Caco-2 (cell line): Measurements from ENCODE around the gene ELF1. TPM values are rescaled to one million over a fixed set of nuclear protein-coding genes. Genes with fewer than 3 reads are reported as not detected.

Experiments
- BruUV-seq: library from RNA; stranded (reverse); fragments of 400-500 nt; replicated peaks from 2 replicates; lab custom pipeline; 2021; lab: Mats Ljungman, UMichigan
- CTCF ChIA-PET: fragments of 300-600 bp; sonication (Branson Sonifier 250); formaldehyde crosslinking; loops from one replicate; lab custom pipeline; 2022; ENCODE audit warnings: antibody characterized with exemption; lab: Charles Lee
- POLR2A ChIA-PET: fragments of 300-600 bp; sonication (Branson Sonifier 250); formaldehyde crosslinking; loops from one replicate; lab custom pipeline; 2022; ENCODE audit warnings: antibody characterized with exemption; lab: Charles Lee
- DNase-seq, 2 experiments: peaks; one replicate each; pipeline versions ENCODE4 v3.0.0 to v3.0.0-alpha.2; 2020 to 2022
- H3K27me3 ChIP-seq: replicated peaks from 2 replicates; pipeline ENCODE4 v1.6.0; 2011; ENCODE audit warnings: low read length; ENCODE audit not compliant: control insufficient read depth, insufficient read depth
- H3K36me3 ChIP-seq: 2 replicates; pipeline ENCODE4 v1.5.1; 2011; ENCODE audit warnings: low read length; ENCODE audit not compliant: control insufficient read depth, insufficient read depth
- H3K4me1 ChIP-seq: fragments of 250-450 bp; sonication (Bioruptor Pico); 2 replicates; pipeline ENCODE4 v1.5.1; 2020; ENCODE audit warnings: mild to moderate bottlenecking
- H3K4me3 ChIP-seq: 2 replicates; pipeline ENCODE4 v1.5.1; 2011; ENCODE audit warnings: low read depth, mild to moderate bottlenecking, control low read depth, low read length
- H3K9me3 ChIP-seq: fragments of 250-450 bp; sonication (Bioruptor Pico); 2 replicates; pipeline ENCODE4 v1.5.1; 2020; ENCODE audit warnings: mild to moderate bottlenecking, moderate library complexity
- H3K27ac Mint-ChIP-seq: one replicate; pipeline ENCODE4 v1.8.0; 2022; ENCODE audit warnings: mixed read lengths; ENCODE audit not compliant: unreplicated experiment
- H3K27me3 Mint-ChIP-seq: one replicate; pipeline ENCODE4 v1.8.0; 2022; ENCODE audit warnings: mixed read lengths; ENCODE audit not compliant: insufficient read depth, unreplicated experiment
- H3K36me3 Mint-ChIP-seq: one replicate; pipeline ENCODE4 v1.8.0; 2022; ENCODE audit warnings: mild to moderate bottlenecking, mixed read lengths; ENCODE audit not compliant: insufficient read depth, unreplicated experiment
- H3K4me1 Mint-ChIP-seq: one replicate; pipeline ENCODE4 v1.8.0; 2022; ENCODE audit warnings: low read depth, mixed read lengths; ENCODE audit not compliant: unreplicated experiment
- H3K4me3 Mint-ChIP-seq: one replicate; pipeline ENCODE4 v1.8.0; 2022; ENCODE audit warnings: mild to moderate bottlenecking, moderate library complexity, mixed read lengths; ENCODE audit not compliant: unreplicated experiment
- H3K9me3 Mint-ChIP-seq: one replicate; pipeline ENCODE4 v1.8.0; 2022; ENCODE audit warnings: mixed read lengths; ENCODE audit not compliant: unreplicated experiment
- intact Hi-C: fragments of 100-400 bp; cut with micrococcal nuclease; formaldehyde crosslinking; loops from one replicate; pipeline ENCODE4 v1.10.0; 2022; ENCODE audit not compliant: unreplicated experiment
- total RNA-seq: library from RNA; stranded (reverse); gene quantifications from 2 replicates; pipeline ENCODE4 v1.2.3, GENCODE V29; 2022
- TF ChIP-seq, protein P1 (sequence below), 2 experiments: fragments of 200-600 bp in 1 of 2; IDR thresholded peaks; 1 replicate in 1 of 2; 2 replicates in 1 of 2; pipeline versions ENCODE4 v1.5.1 to v1.8.0; 2011 to 2022; ENCODE audit warnings: antibody characterized with exemption in 1 of 2, control low read depth in 1 of 2, inconsistent platforms in 1 of 2, low read depth in 1 of 2, low read length in 1 of 2, mild to moderate bottlenecking in 1 of 2, moderate library complexity in 1 of 2; ENCODE audit not compliant: insufficient read depth in 1 of 2, severe bottlenecking in 1 of 2, unreplicated experiment in 1 of 2

Gene ELF1
- total RNA-seq, 1 experiment from 2014 or later = 116 TPM

- H3K9me3 Mint-ChIP-seq = no peaks in the 10 kb centered on the region
- H3K36me3 Mint-ChIP-seq = peaks cover 19% of the 10 kb centered on the region
- H3K27me3 Mint-ChIP-seq = no peaks in the 10 kb centered on the region
- DNase-seq = no peak
- Histone ChIP-seq H3K36me3 (no peaks in the 10 kb centered on the region), H3K9me3 (no peaks in the 10 kb centered on the region), H3K27me3 (no peaks in the 10 kb centered on the region), H3K4me1 (peaks cover 57% of the 10 kb centered on the region), H3K4me3 (peak overlapping the region; percentile 26)
- H3K27ac Mint-ChIP-seq = peak overlapping the region; percentile 88
- ChIA-PET POLR2A (interaction anchor here (0.8 kb wide), 1 partner anchor 43 kb away, joined by 3 read pairs; the partner anchor contains the start of gene WBP4), CTCF (interaction anchor here (1.2 kb wide), 1 partner anchor 43 kb away, joined by 3 read pairs; no protein-coding TSS in a partner anchor)
- intact Hi-C loops = loop anchor here (5.0 kb wide), 1 partner anchor 96 kb away; no protein-coding TSS in a partner anchor
- H3K4me1 Mint-ChIP-seq = peaks cover 53% of the 10 kb centered on the region
- peak overlapping the region; percentile 75 for H3K4me3 Mint-ChIP-seq
- TF ChIP-seq, protein P1, sequence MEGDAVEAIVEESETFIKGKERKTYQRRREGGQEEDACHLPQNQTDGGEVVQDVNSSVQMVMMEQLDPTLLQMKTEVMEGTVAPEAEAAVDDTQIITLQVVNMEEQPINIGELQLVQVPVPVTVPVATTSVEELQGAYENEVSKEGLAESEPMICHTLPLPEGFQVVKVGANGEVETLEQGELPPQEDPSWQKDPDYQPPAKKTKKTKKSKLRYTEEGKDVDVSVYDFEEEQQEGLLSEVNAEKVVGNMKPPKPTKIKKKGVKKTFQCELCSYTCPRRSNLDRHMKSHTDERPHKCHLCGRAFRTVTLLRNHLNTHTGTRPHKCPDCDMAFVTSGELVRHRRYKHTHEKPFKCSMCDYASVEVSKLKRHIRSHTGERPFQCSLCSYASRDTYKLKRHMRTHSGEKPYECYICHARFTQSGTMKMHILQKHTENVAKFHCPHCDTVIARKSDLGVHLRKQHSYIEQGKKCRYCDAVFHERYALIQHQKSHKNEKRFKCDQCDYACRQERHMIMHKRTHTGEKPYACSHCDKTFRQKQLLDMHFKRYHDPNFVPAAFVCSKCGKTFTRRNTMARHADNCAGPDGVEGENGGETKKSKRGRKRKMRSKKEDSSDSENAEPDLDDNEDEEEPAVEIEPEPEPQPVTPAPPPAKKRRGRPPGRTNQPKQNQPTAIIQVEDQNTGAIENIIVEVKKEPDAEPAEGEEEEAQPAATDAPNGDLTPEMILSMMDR (IDR thresholded peaks at IDR 0.05; ENCODE audit: insufficient read depth in 1 of 2, low read depth in 1 of 2, low read length in 1 of 2, severe bottlenecking in 1 of 2, unreplicated experiment in 1 of 2) = no peak
- no TSS peak for BruUV-seq
These were observed 1.1 kb downstream of the ELF1 start for GRCh38 chr13:41017817-41018601.

DNA sequence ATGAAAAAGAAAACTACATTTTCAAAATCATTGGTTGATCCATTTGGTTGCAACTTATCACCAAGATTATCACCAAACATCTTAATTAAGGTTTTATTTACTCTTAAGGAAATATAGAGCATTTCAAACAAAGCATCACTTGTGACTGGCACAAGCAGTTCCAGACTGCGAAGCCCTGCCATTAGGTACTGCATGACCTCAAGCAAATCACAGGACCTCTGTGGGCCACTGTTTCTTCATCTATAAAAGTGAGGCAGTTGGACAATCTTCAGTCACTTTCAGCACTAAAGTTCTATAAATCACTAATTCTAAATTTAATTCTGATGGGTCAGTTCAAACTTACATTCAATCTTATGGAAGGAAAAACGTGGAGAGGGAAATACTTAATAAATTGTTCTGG, 2.0 kb downstream of the ELF1 start:
- Histone ChIP-seq H3K36me3 (no peaks in the 10 kb centered on the region), H3K4me3 (peak overlapping the region; percentile 0; the same call in 1 of the 2 replicates), H3K9me3 (no peaks in the 10 kb centered on the region), H3K4me1 (peaks cover 56% of the 10 kb centered on the region), H3K27me3 (no peaks in the 10 kb centered on the region)
- Mint-ChIP-seq H3K4me1 (peaks cover 50% of the 10 kb centered on the region), H3K4me3 (peak overlapping the region; percentile 75), H3K36me3 (peaks cover 18% of the 10 kb centered on the region), H3K27me3 (no peaks in the 10 kb centered on the region), H3K27ac (peak overlapping the region; percentile 88), H3K9me3 (no peaks in the 10 kb centered on the region)
- TF ChIP-seq, protein P1 (IDR thresholded peaks at IDR 0.05; ENCODE audit: insufficient read depth in 1 of 2, low read depth in 1 of 2, low read length in 1 of 2, severe bottlenecking in 1 of 2, unreplicated experiment in 1 of 2) = no peak
- DNase-seq = no peak
- CTCF ChIA-PET = interaction anchor here (1.2 kb wide), 1 partner anchor 42 kb away, joined by 3 read pairs; no protein-coding TSS in a partner anchor
- intact Hi-C loops = loop anchor here (5.0 kb wide), 1 partner anchor 95 kb away; no protein-coding TSS in a partner anchor
- POLR2A ChIA-PET = no interaction called here
- BruUV-seq = no TSS peak

GRCh38 chr13:41015920-41016319, 3.2 kb downstream of the ELF1 start:
- H3K27me3 ChIP-seq = no peaks in the 10 kb centered on the region
- TF ChIP-seq, protein P1 (IDR thresholded peaks at IDR 0.05; ENCODE audit: insufficient read depth in 1 of 2, low read depth in 1 of 2, low read length in 1 of 2, severe bottlenecking in 1 of 2, unreplicated experiment in 1 of 2) = no peak
- Mint-ChIP-seq H3K36me3 (peaks cover 22% of the 10 kb centered on the region), H3K27ac (no peak overlapping the region), H3K9me3 (no peaks in the 10 kb centered on the region), H3K4me3 (no peak overlapping the region), H3K4me1 (peaks cover 38% of the 10 kb centered on the region), H3K27me3 (no peaks in the 10 kb centered on the region)
- H3K4me1 ChIP-seq = peaks cover 44% of the 10 kb centered on the region
- intact Hi-C loops = loop anchor here (5.0 kb wide), 1 partner anchor 94 kb away; no protein-coding TSS in a partner anchor
- no peaks in the 10 kb centered on the region for H3K9me3 ChIP-seq
- H3K4me3 ChIP-seq = no peak overlapping the region
- no peaks in the 10 kb centered on the region; the same call in 1 of the 2 replicates for H3K36me3 ChIP-seq
- no peak for DNase-seq
- no TSS peak for BruUV-seq
- ChIA-PET POLR2A (no interaction called here), CTCF (no interaction called here)
